GM12878 (cell line): Measurements from ENCODE around the gene TMEM208. TPM values are rescaled to one million over a fixed set of nuclear protein-coding genes. Genes with fewer than 3 reads are reported as not detected.
A peak's percentile ranks its signal among the peaks of the same experiment; 100 is the strongest.

Experiments used
- ASH2L ChIP-seq: fragments of 300-600, 200-600 bp; sonication (generic); IDR thresholded peaks from 2 replicates; pipeline ENCODE4 v1.6.1; 2017; ENCODE audit warnings: low read depth, mild to moderate bottlenecking, borderline replicate concordance
- CHD1 ChIP-seq: IDR thresholded peaks from 2 replicates; pipeline ENCODE4 v1.6.1; 2012; ENCODE audit warnings: low read depth, low read length, improper control_type of control experiment
- EP300 ChIP-seq, 2 experiments: fragments of 150-350 bp in 1 of 2; IDR thresholded peaks; 2 replicates each; pipeline ENCODE4 v1.6.1; 2011 to 2012; ENCODE audit warnings: low read depth in 2 of 2, low read length in 2 of 2, borderline replicate concordance in 1 of 2, improper control_type of control experiment in 1 of 2, inconsistent platforms in 1 of 2; ENCODE audit not compliant: control insufficient read depth in 1 of 2
- KAT2A ChIP-seq: conservative IDR thresholded peaks from 2 replicates; pipeline ENCODE4 v1.6.1; 2011; ENCODE audit warnings: low read depth, low read length; ENCODE audit not compliant: control insufficient read depth
- MTA3 ChIP-seq: IDR thresholded peaks from 2 replicates; pipeline ENCODE4 v1.6.1; 2012; ENCODE audit warnings: low read length, inconsistent platforms, borderline replicate concordance
- NBN ChIP-seq: fragments of 450-650 bp; IDR thresholded peaks from 2 replicates; pipeline ENCODE4 v1.6.1; 2016
- NR2F1 ChIP-seq: fragments of 450-650 bp; conservative IDR thresholded peaks from 2 replicates; pipeline ENCODE4 v1.6.1; 2017; ENCODE audit warnings: mild to moderate bottlenecking
- PAX8 ChIP-seq: fragments of 450-650 bp; IDR thresholded peaks from 2 replicates; pipeline ENCODE4 v1.6.1; 2017; ENCODE audit warnings: mild to moderate bottlenecking, moderate library complexity
- POU2F2 ChIP-seq: IDR thresholded peaks from 3 replicates; pipeline ENCODE4 v1.6.1; 2011; ENCODE audit warnings: low read depth, mild to moderate bottlenecking, low read length, borderline replicate concordance
- RAD21 ChIP-seq: IDR thresholded peaks from 2 replicates; pipeline ENCODE4 v1.6.1; 2011; ENCODE audit warnings: mild to moderate bottlenecking, low read depth, low read length, moderate library complexity; ENCODE audit not compliant: insufficient read depth
- RELA ChIP-seq: fragments of 450-650 bp; IDR thresholded peaks from 2 replicates; pipeline ENCODE4 v1.8.0; 2014; ENCODE audit warnings: borderline replicate concordance; ENCODE audit not compliant: partially characterized antibody
- SREBF1 ChIP-seq: IDR thresholded peaks from 2 replicates; pipeline ENCODE4 v1.6.1; 2012; ENCODE audit warnings: mild to moderate bottlenecking, low read length
- WRNIP1 ChIP-seq: IDR thresholded peaks from 2 replicates; pipeline ENCODE4 v1.6.1; 2011; ENCODE audit warnings: low read depth, low read length, improper control_type of control experiment, borderline replicate concordance
- polyA plus RNA-seq, 11 experiments: library from polyadenylated mRNA; depleted of rRNA in 4 of 11; unstranded in 6 of 11; stranded (reverse) in 5 of 11; fragments of >200 nt; fragmentation: Nextera tagmentation in 4 of 11; fragmentation: Illumina TruSeq in 1 of 11; extraction: Ambion mirVana in 4 of 11; extraction: Trizol in 1 of 11; gene quantifications; 1 replicate in 1 of 11; 2 replicates in 10 of 11; pipeline versions ENCODE4 v1.2.1 to v1.2.3, GENCODE V29; 2011 to 2016; ENCODE audit warnings: inconsistent platforms in 2 of 11, missing spikeins in 2 of 11, low read depth in 1 of 11
- total RNA-seq, 4 experiments: library from RNA; depleted of rRNA in 3 of 4; stranded (reverse); fragments of >200 nt in 3 of 4; fragmentation: Illumina TruSeq in 1 of 4; extraction: Trizol in 1 of 4; gene quantifications; 2 replicates each; pipeline versions ENCODE4 v1.2.1 to v1.2.3, GENCODE V29; 2013 to 2021
- TF ChIP-seq, protein P1 (sequence below): fragments of 150-350 bp; IDR thresholded peaks from 2 replicates; pipeline ENCODE4 v1.6.1; 2014; ENCODE audit warnings: mild to moderate bottlenecking, low read depth, low read length
- TF ChIP-seq, protein P2 (sequence below): fragments of 450-650 bp; conservative IDR thresholded peaks from 2 replicates; pipeline ENCODE4 v1.6.1; 2017; ENCODE audit warnings: mild to moderate bottlenecking, moderate library complexity
- TF ChIP-seq, protein P3 (sequence below): fragments of 450-650 bp; IDR thresholded peaks from 2 replicates; pipeline ENCODE4 v1.6.1; 2016; ENCODE audit warnings: mild to moderate bottlenecking
- TF ChIP-seq, protein P4 (sequence below): fragments of 450-650 bp; IDR thresholded peaks from 2 replicates; pipeline ENCODE4 v1.6.1; 2017; ENCODE audit warnings: mild to moderate bottlenecking, low read depth, inconsistent platforms; ENCODE audit not compliant: poor library complexity, severe bottlenecking

The TMEM208 gene
- total and polyA plus RNA-seq, 10 of the 15 experiments (the other 5 are each of a cell fraction or from before 2014, with no cell fraction given), result 34.1 to 244 (median 54.1) TPM

DNA sequence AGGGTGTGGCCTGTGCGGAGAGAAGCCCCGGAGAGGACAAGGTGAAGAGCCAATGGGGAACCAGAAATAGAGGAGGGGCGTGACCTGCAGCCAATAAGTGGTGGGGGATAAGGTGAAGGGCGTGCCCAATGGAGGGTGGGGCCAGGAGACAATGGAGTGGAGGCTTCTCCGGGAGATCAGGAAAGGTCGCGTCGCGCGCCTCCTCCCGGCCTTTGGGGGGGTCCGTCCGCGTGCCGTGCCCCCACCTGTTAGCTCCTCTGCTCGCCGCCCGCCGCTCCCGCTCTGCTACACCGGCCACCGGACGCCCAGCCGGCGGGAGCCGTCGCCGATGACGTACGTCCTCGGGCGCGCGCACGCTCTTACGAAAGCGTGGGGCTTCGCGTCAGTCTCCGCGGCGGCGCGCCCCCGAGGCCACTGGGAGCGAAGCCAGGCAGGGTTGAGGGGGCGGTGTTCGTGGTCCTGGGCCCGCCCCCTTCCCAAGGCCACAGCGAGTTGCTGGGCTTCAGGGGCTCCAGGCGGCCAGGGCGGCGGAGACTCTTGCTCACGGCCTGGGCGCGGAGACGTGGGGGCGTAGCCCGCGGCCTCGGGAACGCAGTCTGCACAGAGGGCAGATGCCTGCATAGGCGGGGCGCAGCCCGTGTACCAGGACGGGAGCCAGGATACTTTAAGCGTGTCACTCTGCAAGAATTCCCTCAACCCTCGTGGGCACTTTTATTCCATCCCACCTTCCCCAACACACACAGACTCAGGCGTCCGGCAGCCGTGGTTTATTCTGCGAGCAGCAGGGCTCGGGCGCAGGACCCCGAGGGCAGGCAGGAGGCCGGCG lies 43.1 kb upstream of the TMEM208 start, which contains the start of gene MATCAP1 (continued):
- no peak for TF ChIP-seq PAX8
- TF ChIP-seq NBN, result 0 out of 2 replicates have a peak, but pooled peaks have one; percentile 60
- TF ChIP-seq, protein P1, sequence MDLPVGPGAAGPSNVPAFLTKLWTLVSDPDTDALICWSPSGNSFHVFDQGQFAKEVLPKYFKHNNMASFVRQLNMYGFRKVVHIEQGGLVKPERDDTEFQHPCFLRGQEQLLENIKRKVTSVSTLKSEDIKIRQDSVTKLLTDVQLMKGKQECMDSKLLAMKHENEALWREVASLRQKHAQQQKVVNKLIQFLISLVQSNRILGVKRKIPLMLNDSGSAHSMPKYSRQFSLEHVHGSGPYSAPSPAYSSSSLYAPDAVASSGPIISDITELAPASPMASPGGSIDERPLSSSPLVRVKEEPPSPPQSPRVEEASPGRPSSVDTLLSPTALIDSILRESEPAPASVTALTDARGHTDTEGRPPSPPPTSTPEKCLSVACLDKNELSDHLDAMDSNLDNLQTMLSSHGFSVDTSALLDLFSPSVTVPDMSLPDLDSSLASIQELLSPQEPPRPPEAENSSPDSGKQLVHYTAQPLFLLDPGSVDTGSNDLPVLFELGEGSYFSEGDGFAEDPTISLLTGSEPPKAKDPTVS, result no peak
- TF ChIP-seq, protein P2, sequence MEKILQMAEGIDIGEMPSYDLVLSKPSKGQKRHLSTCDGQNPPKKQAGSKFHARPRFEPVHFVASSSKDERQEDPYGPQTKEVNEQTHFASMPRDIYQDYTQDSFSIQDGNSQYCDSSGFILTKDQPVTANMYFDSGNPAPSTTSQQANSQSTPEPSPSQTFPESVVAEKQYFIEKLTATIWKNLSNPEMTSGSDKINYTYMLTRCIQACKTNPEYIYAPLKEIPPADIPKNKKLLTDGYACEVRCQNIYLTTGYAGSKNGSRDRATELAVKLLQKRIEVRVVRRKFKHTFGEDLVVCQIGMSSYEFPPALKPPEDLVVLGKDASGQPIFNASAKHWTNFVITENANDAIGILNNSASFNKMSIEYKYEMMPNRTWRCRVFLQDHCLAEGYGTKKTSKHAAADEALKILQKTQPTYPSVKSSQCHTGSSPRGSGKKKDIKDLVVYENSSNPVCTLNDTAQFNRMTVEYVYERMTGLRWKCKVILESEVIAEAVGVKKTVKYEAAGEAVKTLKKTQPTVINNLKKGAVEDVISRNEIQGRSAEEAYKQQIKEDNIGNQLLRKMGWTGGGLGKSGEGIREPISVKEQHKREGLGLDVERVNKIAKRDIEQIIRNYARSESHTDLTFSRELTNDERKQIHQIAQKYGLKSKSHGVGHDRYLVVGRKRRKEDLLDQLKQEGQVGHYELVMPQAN, result 0 out of 2 replicates have a peak, but pooled peaks have one; percentile 65
- no peak for TF ChIP-seq CHD1
- TF ChIP-seq MTA3, result no peak
- TF ChIP-seq, protein P3, sequence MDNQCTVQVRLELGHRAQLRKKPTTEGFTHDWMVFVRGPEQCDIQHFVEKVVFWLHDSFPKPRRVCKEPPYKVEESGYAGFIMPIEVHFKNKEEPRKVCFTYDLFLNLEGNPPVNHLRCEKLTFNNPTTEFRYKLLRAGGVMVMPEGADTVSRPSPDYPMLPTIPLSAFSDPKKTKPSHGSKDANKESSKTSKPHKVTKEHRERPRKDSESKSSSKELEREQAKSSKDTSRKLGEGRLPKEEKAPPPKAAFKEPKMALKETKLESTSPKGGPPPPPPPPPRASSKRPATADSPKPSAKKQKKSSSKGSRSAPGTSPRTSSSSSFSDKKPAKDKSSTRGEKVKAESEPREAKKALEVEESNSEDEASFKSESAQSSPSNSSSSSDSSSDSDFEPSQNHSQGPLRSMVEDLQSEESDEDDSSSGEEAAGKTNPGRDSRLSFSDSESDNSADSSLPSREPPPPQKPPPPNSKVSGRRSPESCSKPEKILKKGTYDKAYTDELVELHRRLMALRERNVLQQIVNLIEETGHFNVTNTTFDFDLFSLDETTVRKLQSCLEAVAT, result no peak
- no peak for TF ChIP-seq POU2F2
- no peak for TF ChIP-seq KAT2A
- TF ChIP-seq WRNIP1, result no peak
- peak; percentile 5 for TF ChIP-seq RELA
- no peak for TF ChIP-seq ASH2L
- no peak for TF ChIP-seq RAD21
- TF ChIP-seq NR2F1, result peak; percentile 79
- TF ChIP-seq, protein P4, sequence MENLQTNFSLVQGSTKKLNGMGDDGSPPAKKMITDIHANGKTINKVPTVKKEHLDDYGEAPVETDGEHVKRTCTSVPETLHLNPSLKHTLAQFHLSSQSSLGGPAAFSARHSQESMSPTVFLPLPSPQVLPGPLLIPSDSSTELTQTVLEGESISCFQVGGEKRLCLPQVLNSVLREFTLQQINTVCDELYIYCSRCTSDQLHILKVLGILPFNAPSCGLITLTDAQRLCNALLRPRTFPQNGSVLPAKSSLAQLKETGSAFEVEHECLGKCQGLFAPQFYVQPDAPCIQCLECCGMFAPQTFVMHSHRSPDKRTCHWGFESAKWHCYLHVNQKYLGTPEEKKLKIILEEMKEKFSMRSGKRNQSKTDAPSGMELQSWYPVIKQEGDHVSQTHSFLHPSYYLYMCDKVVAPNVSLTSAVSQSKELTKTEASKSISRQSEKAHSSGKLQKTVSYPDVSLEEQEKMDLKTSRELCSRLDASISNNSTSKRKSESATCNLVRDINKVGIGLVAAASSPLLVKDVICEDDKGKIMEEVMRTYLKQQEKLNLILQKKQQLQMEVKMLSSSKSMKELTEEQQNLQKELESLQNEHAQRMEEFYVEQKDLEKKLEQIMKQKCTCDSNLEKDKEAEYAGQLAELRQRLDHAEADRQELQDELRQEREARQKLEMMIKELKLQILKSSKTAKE, result no peak
- no peak for TF ChIP-seq EP300 (IDR thresholded peaks at IDR 0.05; ENCODE audit: borderline replicate concordance in 1 of 2, control insufficient read depth in 1 of 2, low read depth in 2 of 2, low read length in 2 of 2)
- no peak for TF ChIP-seq SREBF1
